HCT116 (cell line): ENCODE data around the gene ASB11.

Source experiments
- CEBPB ChIP-seq: IDR thresholded peaks from 2 replicates; pipeline ENCODE4 v1.6.1; 2012; ENCODE audit warnings: low read depth
- CTCF ChIP-seq, 3 experiments: fragments of 200-600 bp in 1 of 3; sonication (generic) in 1 of 3; IDR thresholded peaks in 2 of 3; conservative IDR thresholded peaks in 1 of 3; 2 replicates each; pipeline ENCODE4 v1.5.1; 2012 to 2017; ENCODE audit warnings: low read depth in 2 of 3, low read length in 2 of 3, antibody characterized with exemption in 1 of 3, borderline replicate concordance in 1 of 3, control low read depth in 1 of 3, mild to moderate bottlenecking in 1 of 3, mixed read lengths in 1 of 3, mixed run types in 1 of 3, moderate library complexity in 1 of 3; ENCODE audit not compliant: insufficient read depth in 1 of 3
- ELF1 ChIP-seq: IDR thresholded peaks from 2 replicates; pipeline ENCODE4 v1.6.1; 2012; ENCODE audit warnings: low read depth, borderline replicate concordance
- EZH2 ChIP-seq: fragments of 200-600 bp; sonication (generic); IDR thresholded peaks from 2 replicates; pipeline ENCODE4 v1.6.1; 2017; ENCODE audit warnings: antibody characterized with exemption, mixed run types
- EZH2phosphoT487 ChIP-seq: fragments of 200-600 bp; IDR thresholded peaks from 2 replicates; pipeline ENCODE4 v1.6.1; 2018; ENCODE audit warnings: antibody characterized with exemption, borderline replicate concordance
- MAX ChIP-seq: IDR thresholded peaks from 2 replicates; pipeline ENCODE4 v1.6.1; 2012
- POLR2AphosphoS5 ChIP-seq: IDR thresholded peaks from 2 replicates; pipeline ENCODE4 v1.6.1; 2011; ENCODE audit warnings: mild to moderate bottlenecking, low read depth, low read length, moderate library complexity
- SP1 ChIP-seq: IDR thresholded peaks from 2 replicates; pipeline ENCODE4 v1.6.1; 2012; ENCODE audit warnings: low read depth
- TCF7L2 ChIP-seq: IDR thresholded peaks from 2 replicates; pipeline ENCODE4 v1.7.0; 2011; ENCODE audit warnings: borderline replicate concordance, inconsistent platforms; ENCODE audit not compliant: insufficient read depth, insufficient read length; ENCODE audit errors: extremely low read depth
- YY1 ChIP-seq: IDR thresholded peaks from 2 replicates; pipeline ENCODE4 v1.6.1; 2011; ENCODE audit warnings: low read length, low read depth, moderate library complexity, mild to moderate bottlenecking; ENCODE audit not compliant: insufficient replicate concordance; ENCODE audit errors: extremely low read depth
- ZBTB33 ChIP-seq: IDR thresholded peaks from 2 replicates; pipeline ENCODE4 v1.6.1; 2011; ENCODE audit warnings: mild to moderate bottlenecking, low read length, moderate library complexity; ENCODE audit not compliant: insufficient replicate concordance; ENCODE audit errors: extremely low read depth

GRCh38 chrX:15277604-15278003 lies 37.8 kb downstream of the ASB11 start:
- TF ChIP-seq ELF1 = no peak
- TF ChIP-seq EZH2 = no peak
- no peak for TF ChIP-seq CTCF (IDR thresholded peaks at IDR 0.05 in 2 of 3, conservative IDR thresholded peaks at IDR 0.05 in 1 of 3; ENCODE audit: borderline replicate concordance in 1 of 3, insufficient read depth in 1 of 3, low read depth in 2 of 3, low read length in 2 of 3)
- no peak for TF ChIP-seq POLR2AphosphoS5
- TF ChIP-seq TCF7L2 = no peak
- no peak for TF ChIP-seq CEBPB
- TF ChIP-seq YY1 = no peak
- TF ChIP-seq EZH2phosphoT487 = no peak
- no peak for TF ChIP-seq ZBTB33
- TF ChIP-seq MAX = no peak
- TF ChIP-seq SP1 = no peak
